ENCODE data around the gene TULP1.

The TULP1 gene

GRCh38 chr6:35496841-35497570, 15.7 kb downstream of the TULP1 start, which contains the start of gene TEAD3:
Gene TEAD3, minus strand, starts transcription at chr6:35497079.
- peak; percentile 50 for DNase-seq (ENCODE audit: low spot score)

GRCh38 chr6:35496036-35496840, 16.5 kb downstream of the TULP1 start:
- peak; percentile 36 for DNase-seq (ENCODE audit: low spot score)

GRCh38 chr6:35495258-35496035, 17.2 kb downstream of the TULP1 start:
- DNase-seq (ENCODE audit: low spot score): no peak

- DNase-seq (ENCODE audit: low spot score): no peak
Observed at GRCh38 chr6:35494161-35494563, 18.5 kb downstream of the TULP1 start.

GRCh38 chr6:35493307-35493983, 19.3 kb downstream of the TULP1 start:
- DNase-seq (ENCODE audit: low spot score): no peak

GRCh38 chr6:35492974-35493284, 19.8 kb downstream of the TULP1 start:
- no peak for DNase-seq (ENCODE audit: low spot score)

GRCh38 chr6:35492258-35492973, 20.3 kb downstream of the TULP1 start:
- no peak for DNase-seq (ENCODE audit: low spot score)

GRCh38 chr6:35491558-35492257, 21.0 kb downstream of the TULP1 start:
- no peak for DNase-seq (ENCODE audit: low spot score)

- no peak for DNase-seq (ENCODE audit: low spot score)
Observed at GRCh38 chr6:35490821-35491557, 21.7 kb downstream of the TULP1 start.

GRCh38 chr6:35489995-35490791, 22.5 kb downstream of the TULP1 start:
- no peak for DNase-seq (ENCODE audit: low spot score)

GRCh38 chr6:35489066-35489465, 23.6 kb downstream of the TULP1 start:
- no peak for DNase-seq (ENCODE audit: low spot score)

- no peak for DNase-seq (ENCODE audit: low spot score)
Observed at GRCh38 chr6:35488517-35488862, 24.2 kb downstream of the TULP1 start.

GRCh38 chr6:35487658-35488516, 24.8 kb downstream of the TULP1 start:
- peak; percentile 55 for DNase-seq (ENCODE audit: low spot score)

GRCh38 chr6:35486005-35486925, 26.4 kb downstream of the TULP1 start:
- no peak for DNase-seq (ENCODE audit: low spot score)

- DNase-seq (ENCODE audit: low spot score): peak; percentile 63
Observed at GRCh38 chr6:35485402-35485877, 27.3 kb downstream of the TULP1 start.

GRCh38 chr6:35484921-35485392, 27.7 kb downstream of the TULP1 start:
- DNase-seq (ENCODE audit: low spot score): peak; percentile 88
